K562 (cell line): ENCODE data around the gene LHFPL5. TPM values are rescaled to one million over a fixed set of nuclear protein-coding genes. Genes with fewer than 3 reads are reported as not detected.

Experiments
- ATAC-seq: fragments of 200-7000 bp; cut with Tn5 transposase; 3 replicates; pipeline ENCODE4 v1.9.1; 2020; ENCODE audit warnings: moderate library complexity
- BruUV-seq: library from RNA; stranded (reverse); fragments of 400-500 nt; replicated peaks from 2 replicates; lab custom pipeline; 2021; lab: Mats Ljungman, UMichigan
- CTCF ChIA-PET: fragments of 300-600 bp; formaldehyde crosslinking; extraction: SDS; loops from one replicate; lab custom pipeline; 2021; ENCODE audit warnings: low intra/inter-chr PET ratio; lab: Yijun Ruan, JAX
- POLR2A ChIA-PET: fragments of 300-600, 350-650 bp; sonication (Branson Sonifier 250); formaldehyde crosslinking; extraction: SDS; loops from one replicate; lab custom pipeline; 2021; ENCODE audit warnings: antibody characterized with exemption, inconsistent platforms; lab: Yijun Ruan, JAX
- DNase-seq, 4 experiments: peaks; one replicate each; pipeline versions ENCODE4 v3.0.0 to v3.0.0-alpha.2; 2011 to 2018; ENCODE audit warnings: low spot score in 3 of 4, mixed read lengths in 3 of 4; ENCODE audit errors: extremely low read depth in 1 of 4
- FAIRE-seq: peaks from 2 replicates; lab custom pipeline; 2011; peaks lifted over from hg19 to GRCh38; lab: Jason Lieb, UNC
- H2AFZ ChIP-seq: 2 replicates; pipeline ENCODE4 v1.6.0; 2011; ENCODE audit warnings: low read depth, low read length, control low read depth, inconsistent platforms
- H3K27ac ChIP-seq: fragments of 200-600 bp; 3 replicates; pipeline ENCODE4 v1.8.0; 2011; ENCODE audit warnings: low read depth, mild to moderate bottlenecking, control low read depth, inconsistent platforms, low read length, moderate library complexity, mixed read lengths; ENCODE audit errors: extremely low read depth
- H3K27me3 ChIP-seq, 2 experiments: fragments of 300-600 bp in 1 of 2; 2 replicates in 1 of 2; 3 replicates in 1 of 2; pipeline versions ENCODE4 v1.6.0 to v1.8.0; 2011; ENCODE audit warnings: inconsistent platforms in 2 of 2, low read length in 2 of 2, mild to moderate bottlenecking in 1 of 2, mixed read lengths in 1 of 2, moderate library complexity in 1 of 2; ENCODE audit not compliant: control insufficient read depth in 2 of 2, insufficient read depth in 2 of 2
- H3K36me3 ChIP-seq: fragments of 300-600 bp; 3 replicates; pipeline ENCODE4 v1.8.0; 2011; ENCODE audit warnings: mild to moderate bottlenecking, low read length, inconsistent platforms; ENCODE audit not compliant: control insufficient read depth, insufficient read depth
- H3K4me1 ChIP-seq, 2 experiments: fragments of 200-600 bp in 1 of 2; replicated peaks in 1 of 2; 2 replicates in 1 of 2; 3 replicates in 1 of 2; pipeline versions ENCODE4 v1.5.1 to v1.8.0; 2011; ENCODE audit warnings: inconsistent platforms in 2 of 2, low read length in 2 of 2, mild to moderate bottlenecking in 1 of 2, mixed read lengths in 1 of 2, moderate library complexity in 1 of 2; ENCODE audit not compliant: control insufficient read depth in 2 of 2, insufficient read depth in 2 of 2
- H3K4me2 ChIP-seq: 2 replicates; pipeline ENCODE4 v1.6.1; 2011; ENCODE audit warnings: low read length, control low read depth, inconsistent platforms, mixed read lengths; ENCODE audit not compliant: insufficient read depth
- H3K4me3 ChIP-seq: fragments of 200-600 bp; sonication (generic), shearing (Covaris generic); 2 replicates; pipeline ENCODE4 v1.5.1; 2016; ENCODE audit warnings: control low read depth, inconsistent platforms
- H3K79me2 ChIP-seq: fragments of 200-600 bp; 3 replicates; pipeline ENCODE4 v1.8.0; 2011; ENCODE audit warnings: low read length, inconsistent platforms; ENCODE audit not compliant: control insufficient read depth, insufficient read depth
- H3K9ac ChIP-seq, 2 experiments: 2 replicates each; pipeline versions ENCODE4 v1.6.0 to v1.6.1; 2011; ENCODE audit warnings: low read depth in 2 of 2, low read length in 2 of 2, control low read depth in 1 of 2, inconsistent platforms in 1 of 2, mild to moderate bottlenecking in 1 of 2, mixed read lengths in 1 of 2; ENCODE audit not compliant: insufficient read depth in 1 of 2
- H3K9me1 ChIP-seq: one replicate; pipeline ENCODE4 v1.6.0; 2011; ENCODE audit warnings: inconsistent platforms, mild to moderate bottlenecking, low read length, moderate library complexity; ENCODE audit not compliant: control insufficient read depth, insufficient read depth
- H3K9me3 ChIP-seq: replicated peaks from 2 replicates; pipeline ENCODE4 v1.5.1; 2011; ENCODE audit warnings: low read depth, low read length, inconsistent platforms; ENCODE audit not compliant: control insufficient read depth, insufficient read depth
- H4K20me1 ChIP-seq: replicated peaks from 2 replicates; pipeline ENCODE4 v1.6.1; 2011; ENCODE audit warnings: low read length, inconsistent platforms, mixed read lengths; ENCODE audit not compliant: control insufficient read depth, insufficient read depth
- BCOR ChIP-seq: fragments of 450-650 bp; IDR thresholded peaks from 2 replicates; pipeline ENCODE4 v1.6.1; 2016
- CBFB ChIP-seq: sonication (generic); formaldehyde crosslinking; IDR thresholded peaks from 2 replicates; pipeline ENCODE4 v1.4.0; 2020; ENCODE audit warnings: mild to moderate bottlenecking, missing genetic modification reagents
- EGR1 ChIP-seq: fragments of 450-650 bp; conservative IDR thresholded peaks from 2 replicates; pipeline ENCODE4 v1.6.1; 2017; ENCODE audit warnings: mild to moderate bottlenecking
- GABPA ChIP-seq: fragments of 200-800 bp; sonication (Bioruptor generic); conservative IDR thresholded peaks from 2 replicates; pipeline ENCODE4 v1.6.1; 2016; ENCODE audit warnings: low read depth, missing genetic modification characterization, missing compliant biosample characterization
- KDM1A ChIP-seq, 2 experiments: fragments of 450-650 bp; IDR thresholded peaks; 2 replicates each; pipeline ENCODE4 v1.6.1; 2016; ENCODE audit warnings: mild to moderate bottlenecking in 2 of 2
- RBM25 ChIP-seq: fragments of 200-400 bp; formaldehyde crosslinking; IDR thresholded peaks from 2 replicates; pipeline ENCODE4 v1.6.1; 2018; ENCODE audit warnings: low read length, low read depth, moderate library complexity; ENCODE audit not compliant: severe bottlenecking
- RFX1 ChIP-seq: fragments of 450-650 bp; IDR thresholded peaks from 2 replicates; pipeline ENCODE4 v1.6.1; 2016; ENCODE audit warnings: mild to moderate bottlenecking, moderate library complexity
- SMARCE1 ChIP-seq: fragments of 450-650 bp; IDR thresholded peaks from 2 replicates; pipeline ENCODE4 v1.7.1; 2016; ENCODE audit warnings: mild to moderate bottlenecking
- TFAP4 ChIP-seq: sonication (generic); formaldehyde crosslinking; IDR thresholded peaks from 2 replicates; pipeline ENCODE4 v1.8.0; 2022; ENCODE audit warnings: missing genetic modification reagents, mild to moderate bottlenecking, moderate library complexity, borderline replicate concordance
- ZNF740 ChIP-seq, 3 experiments: fragments of 200-800 bp in 1 of 3; sonication (Bioruptor generic) in 1 of 3; sonication (generic) in 1 of 3; formaldehyde crosslinking in 1 of 3; IDR thresholded peaks; 2 replicates each; pipeline versions ENCODE4 v1.6.1 to v1.8.0; 2016 to 2022; ENCODE audit warnings: mild to moderate bottlenecking in 2 of 3, missing compliant biosample characterization in 2 of 3, missing genetic modification characterization in 2 of 3, missing genetic modification reagents in 1 of 3
- WGBS: fragments of 100-300 bp; shearing (Covaris generic); methylation state at CpG from one replicate; pipeline ENCODE4 v1.1.6; 2016; ENCODE audit warnings: low coverage, mixed read lengths; ENCODE audit not compliant: insufficient coverage; ENCODE audit errors: missing lambda C conversion rate; 5-methylcytosine and 5-hydroxymethylcytosine counted together
- in situ Hi-C: fragments of 300-500 bp; cut with MboI; formaldehyde crosslinking; loops from 4 replicates; pipeline ENCODE4 v1.15.0; 2018; ENCODE audit warnings: inconsistent platforms, mixed read lengths
- intact Hi-C: fragments of 100-400 bp; cut with micrococcal nuclease; formaldehyde crosslinking; loops from 2 replicates; pipeline ENCODE4 v1.14.2; 2022
- polyA plus RNA-seq, 8 experiments: library from polyadenylated mRNA; depleted of rRNA in 4 of 8; stranded (reverse) in 5 of 8; unstranded in 3 of 8; fragments of >200 nt; fragmentation: Nextera tagmentation in 2 of 8; fragmentation: Illumina TruSeq in 1 of 8; extraction: Ambion mirVana in 2 of 8; extraction: Trizol in 1 of 8; gene quantifications; 2 replicates each; pipeline versions ENCODE4 v1.2.1 to v1.2.3, GENCODE V29; 2011 to 2014; ENCODE audit warnings: inconsistent platforms in 1 of 8, missing spikeins in 1 of 8
- total RNA-seq, 7 experiments: library from RNA; depleted of rRNA in 6 of 7; stranded (reverse); fragments of >200 nt in 6 of 7; fragmentation: Illumina TruSeq in 2 of 7; extraction: Trizol in 2 of 7; gene quantifications; 2 replicates each; pipeline versions ENCODE4 v1.2.1 to v1.2.3, GENCODE V29; 2011 to 2021; ENCODE audit warnings: low replicate concordance in 1 of 7

LHFPL5 gene
- total and polyA plus RNA-seq, 9 of the 15 experiments (the other 6 are each of a cell fraction or from before 2014, with no cell fraction given), result not detected

DNA sequence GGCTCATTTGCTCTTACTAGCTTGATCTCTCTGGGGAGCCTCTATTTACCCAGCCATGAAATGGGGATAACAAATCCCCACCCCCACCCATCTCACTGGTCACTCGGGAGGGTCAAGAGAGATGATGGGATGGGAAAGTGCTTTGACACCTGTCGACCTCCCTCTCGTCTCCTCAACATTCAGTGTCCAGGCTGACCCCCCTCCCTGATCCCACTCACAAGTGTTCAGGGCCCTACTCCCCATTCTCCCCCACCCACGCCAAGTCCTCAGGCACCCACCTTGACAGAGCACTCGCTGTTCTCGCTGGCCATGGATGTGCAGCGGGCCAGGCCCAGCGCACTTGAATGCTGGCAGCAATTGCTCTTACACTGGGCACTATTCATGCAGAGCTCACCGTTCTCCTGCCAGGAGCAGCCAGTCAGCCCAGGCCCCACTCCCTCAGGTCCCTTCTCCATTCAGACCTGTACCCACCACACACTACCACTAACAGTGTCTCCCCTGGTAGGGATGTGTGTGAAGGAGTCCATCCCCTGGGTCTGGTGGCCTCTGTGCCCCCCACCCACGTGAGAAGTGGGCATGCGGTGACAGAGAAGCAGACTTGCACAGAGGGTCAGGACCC lies 9.6 kb upstream of the LHFPL5 start:
- FAIRE-seq, result no peak

More for the DNA sequence above, 9.6 kb upstream of the LHFPL5 start:
- no peaks in the 10 kb centered on the region for H3K36me3 ChIP-seq
- no peaks in the 10 kb centered on the region for H3K4me1 ChIP-seq
- peaks cover 3% of the 10 kb centered on the region; the same call in 1 of the 2 replicates for H4K20me1 ChIP-seq
- H3K9ac ChIP-seq, result no peak overlapping the region
- ChIA-PET CTCF (no interaction called here), POLR2A (interaction anchor here (0.6 to 3.6 kb wide), 2 partner anchors 8 to 369 kb away, joined by 3 to 48 read pairs; no protein-coding TSS in a partner anchor)
- DNase-seq (peak in 3 of 4 experiments; percentile 17 to 21 (median 19)), ATAC-seq (no peak)
- no peaks in the 10 kb centered on the region for H3K79me2 ChIP-seq
- BruUV-seq, result no TSS peak
- H3K4me2 ChIP-seq, result no peak overlapping the region
- peaks cover 27 to 70% of the 10 kb centered on the region in 2 experiments for H3K27me3 ChIP-seq
- no peaks in the 10 kb centered on the region for H3K9me3 ChIP-seq
- no peak overlapping the region for H3K4me3 ChIP-seq
- in situ Hi-C loops, result no loop called here
- 2% methylated on average over 11 of the region's 11 CpGs for WGBS
- H2AFZ ChIP-seq, result no peak overlapping the region
- intact Hi-C loops, result no loop called here
- H3K27ac ChIP-seq, result no peak overlapping the region
- no peak for TF ChIP-seq GABPA (tag)
- TF ChIP-seq TFAP4 (CRISPR knock-in tag), result 0 out of 2 replicates have a peak, but pooled peaks have one; percentile 9
- TF ChIP-seq RBM25, result peak; percentile 81
- TF ChIP-seq RFX1, result no peak
- no peak for TF ChIP-seq SMARCE1
- 0 out of 2 replicates have a peak, but pooled peaks have one; percentile 47 for TF ChIP-seq BCOR
- 0 out of 2 replicates have a peak, but pooled peaks have one; percentile 6 for TF ChIP-seq EGR1
- TF ChIP-seq KDM1A (IDR thresholded peaks at IDR 0.05), result peak in 1 of 2 experiments; percentile 38; a peak in 1 of 4 replicates
- no peak for TF ChIP-seq CBFB
- peak; percentile 7; the same call in 1 of the 2 replicates for TF ChIP-seq ZNF740 (CRISPR knock-in tag; IDR thresholded peaks at IDR 0.05)
- TF ChIP-seq ZNF740 (tag; IDR thresholded peaks at IDR 0.05), result no peak
- H3K9me1 ChIP-seq, result peaks cover 3% of the 10 kb centered on the region
